Testis (tissue), 3 donors: Measurements from ENCODE around the gene MACROD2. TPM values are rescaled to one million over a fixed set of nuclear protein-coding genes. Genes with fewer than 3 reads are reported as not detected.

ENCODE experiments used
- DNase-seq: peaks from one replicate; pipeline ENCODE4 v3.0.0-alpha.2; 2019
- H3K27ac ChIP-seq, 2 donors: fragments of 200-600 bp; sonication (generic); one replicate each; pipeline ENCODE4 v1.5.1; 2019
- H3K27me3 ChIP-seq: fragments of 200-600 bp; sonication (generic); one replicate; pipeline ENCODE4 v1.5.1; 2019
- H3K36me3 ChIP-seq: fragments of 200-600 bp; sonication (generic); one replicate; pipeline ENCODE4 v1.5.1; 2017; ENCODE audit warnings: low read depth; ENCODE audit errors: missing control alignments
- H3K4me1 ChIP-seq: fragments of 200-600 bp; sonication (generic); one replicate; pipeline ENCODE4 v1.5.1; 2019
- H3K4me3 ChIP-seq, 2 donors: fragments of 200-600 bp; sonication (generic); one replicate each; pipeline ENCODE4 v1.5.1; 2017 to 2019
- H3K9me3 ChIP-seq: fragments of 200-600 bp; sonication (generic); one replicate; pipeline ENCODE4 v1.5.1; 2017
- POLR2A ChIP-seq: fragments of 450-650 bp; IDR thresholded peaks from one replicate; pipeline ENCODE4 v1.6.1; 2017; ENCODE audit warnings: antibody characterized with exemption, mild to moderate bottlenecking, moderate library complexity
- WGBS, 2 donors: methylation state at CpG; one replicate each; pipeline ENCODE4 v1.1.5; 2018; 5-methylcytosine and 5-hydroxymethylcytosine counted together
- intact Hi-C: fragments of 100-400 bp; cut with DNase I; formaldehyde crosslinking; loops from one replicate; pipeline ENCODE4 v1.15.1; 2023; ENCODE audit warnings: low total_unique reads
- polyA plus RNA-seq: library from polyadenylated mRNA; stranded (reverse); fragments of 350-450 nt; fragmentation: Illumina TruSeq; extraction: RNeasy Lipid Tissue Mini Kit (QIAGEN cat#74804); gene quantifications from one replicate; pipeline ENCODE4 v1.2.3, GENCODE V29; 2014; ENCODE audit warnings: low read depth, low replicate concordance; ENCODE audit not compliant: insufficient read depth
- total RNA-seq, 2 donors: library from RNA; depleted of rRNA; stranded (reverse); fragments of >200 nt; gene quantifications; one replicate each; pipeline ENCODE4 v1.2.3, GENCODE V29; 2016
- TF ChIP-seq, protein P1 (sequence below), 3 experiments: fragments of 450-650 bp in 2 of 3; fragments of 200-600 bp in 1 of 3; sonication (generic) in 1 of 3; IDR thresholded peaks; one replicate each; pipeline ENCODE4 v1.5.1; 2016 to 2019; ENCODE audit warnings: antibody characterized with exemption in 3 of 3, mild to moderate bottlenecking in 2 of 3, moderate library complexity in 1 of 3

The MACROD2 gene
- total and polyA plus RNA-seq, 3 donors from 2014 or later = 12.6 to 20.6 (median 16.8) TPM

DNA sequence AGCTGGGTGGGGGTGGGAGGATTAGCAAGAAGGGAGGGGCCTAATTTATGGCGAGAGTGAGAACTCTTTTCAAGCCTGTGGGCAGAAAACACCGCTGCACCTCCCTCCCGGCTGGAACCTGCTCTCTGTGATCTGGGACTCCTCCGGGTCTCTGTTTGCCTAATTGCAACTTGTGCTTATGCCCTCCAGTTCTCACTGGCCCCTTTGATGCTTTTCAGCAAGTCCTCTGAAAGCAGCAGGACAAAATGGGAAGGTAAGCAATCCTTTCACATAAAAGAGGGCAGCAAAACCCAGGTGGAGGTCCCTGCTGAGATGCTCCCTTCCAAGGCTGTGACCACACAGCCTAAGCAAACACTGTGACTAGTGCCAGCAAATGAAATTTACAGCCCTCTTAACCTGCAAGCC lies 865.1 kb downstream of the MACROD2 start:
- H3K27ac ChIP-seq = no peak overlapping the region
- no peaks in the 10 kb centered on the region for H3K27me3 ChIP-seq
- H3K4me3 ChIP-seq = no peak overlapping the region
- 15 to 29% methylated on average over 4 of the region's 4 CpGs for WGBS, 2 donors
- TF ChIP-seq, protein P1, sequence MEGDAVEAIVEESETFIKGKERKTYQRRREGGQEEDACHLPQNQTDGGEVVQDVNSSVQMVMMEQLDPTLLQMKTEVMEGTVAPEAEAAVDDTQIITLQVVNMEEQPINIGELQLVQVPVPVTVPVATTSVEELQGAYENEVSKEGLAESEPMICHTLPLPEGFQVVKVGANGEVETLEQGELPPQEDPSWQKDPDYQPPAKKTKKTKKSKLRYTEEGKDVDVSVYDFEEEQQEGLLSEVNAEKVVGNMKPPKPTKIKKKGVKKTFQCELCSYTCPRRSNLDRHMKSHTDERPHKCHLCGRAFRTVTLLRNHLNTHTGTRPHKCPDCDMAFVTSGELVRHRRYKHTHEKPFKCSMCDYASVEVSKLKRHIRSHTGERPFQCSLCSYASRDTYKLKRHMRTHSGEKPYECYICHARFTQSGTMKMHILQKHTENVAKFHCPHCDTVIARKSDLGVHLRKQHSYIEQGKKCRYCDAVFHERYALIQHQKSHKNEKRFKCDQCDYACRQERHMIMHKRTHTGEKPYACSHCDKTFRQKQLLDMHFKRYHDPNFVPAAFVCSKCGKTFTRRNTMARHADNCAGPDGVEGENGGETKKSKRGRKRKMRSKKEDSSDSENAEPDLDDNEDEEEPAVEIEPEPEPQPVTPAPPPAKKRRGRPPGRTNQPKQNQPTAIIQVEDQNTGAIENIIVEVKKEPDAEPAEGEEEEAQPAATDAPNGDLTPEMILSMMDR (IDR thresholded peaks at IDR 0.05) = no peak
- no peak for TF ChIP-seq POLR2A
- intact Hi-C loops = no loop called here
- H3K4me1 ChIP-seq = peaks cover 3% of the 10 kb centered on the region
- no peak for DNase-seq
- no peaks in the 10 kb centered on the region for H3K9me3 ChIP-seq
- H3K36me3 ChIP-seq = no peaks in the 10 kb centered on the region

DNA sequence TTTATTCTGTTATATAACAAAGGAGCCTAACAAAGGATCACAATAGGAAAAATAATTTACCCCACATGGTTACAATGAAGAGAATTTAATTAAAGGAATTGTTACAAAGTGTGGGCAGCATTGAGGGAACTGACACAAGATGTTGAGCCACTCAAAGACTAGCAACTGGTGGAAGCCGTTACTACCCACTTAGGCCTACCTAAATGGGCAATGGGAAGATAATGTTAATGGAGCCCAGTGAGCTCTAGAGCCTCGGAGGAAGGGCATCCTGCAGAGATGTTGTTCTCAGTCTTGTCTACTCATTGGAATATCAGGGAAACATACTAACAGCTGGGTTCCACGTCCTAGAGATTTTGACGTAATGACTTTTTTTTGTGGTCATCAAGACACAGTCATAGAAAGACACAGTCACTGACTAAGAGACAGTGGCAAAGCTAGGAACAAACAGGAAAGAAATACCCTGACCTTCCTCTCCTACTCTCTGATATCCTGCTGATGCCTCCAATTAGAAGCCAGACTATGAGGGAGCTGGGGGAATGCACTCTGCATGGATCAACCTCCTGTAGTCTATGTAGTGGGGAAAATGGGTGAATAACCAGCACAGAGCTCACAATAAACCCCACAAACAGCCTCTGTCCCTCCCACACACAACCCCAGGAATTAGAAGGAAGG lies 865.8 kb downstream of the MACROD2 start:
- whole genome bisulfite sequencing, 2 donors = 74 to 82% methylated on average over 4 of the region's 4 CpGs
- no peak for TF ChIP-seq POLR2A
- TF ChIP-seq, protein P1 (IDR thresholded peaks at IDR 0.05) = no peak
- intact Hi-C loops = no loop called here
- Histone ChIP-seq H3K27ac (no peak overlapping the region), H3K36me3 (no peaks in the 10 kb centered on the region), H3K4me1 (peaks cover 3% of the 10 kb centered on the region), H3K4me3 (no peak overlapping the region), H3K27me3 (no peaks in the 10 kb centered on the region), H3K9me3 (no peaks in the 10 kb centered on the region)
- no peak for DNase-seq

DNA sequence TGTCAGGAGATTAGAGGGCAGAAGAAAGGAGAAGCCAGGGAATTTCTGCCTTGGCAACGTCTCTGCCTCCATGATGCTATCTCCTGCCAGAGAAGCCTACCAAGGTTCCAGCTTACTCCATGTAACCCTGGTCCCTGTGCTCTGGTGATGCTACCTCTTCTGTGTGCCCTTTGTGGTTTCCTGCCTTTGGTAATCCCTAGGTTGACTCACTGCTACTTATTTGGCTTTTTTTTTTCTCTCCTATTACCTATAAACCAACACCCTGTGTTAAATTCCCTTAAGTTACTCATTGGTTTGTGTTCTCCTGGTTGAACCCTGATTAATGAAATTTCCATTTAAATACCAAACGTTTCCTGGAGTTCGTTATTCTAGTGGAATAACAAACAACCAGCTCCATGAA lies 869.9 kb downstream of the MACROD2 start:
- intact Hi-C loops = no loop called here
- Histone ChIP-seq H3K36me3 (no peaks in the 10 kb centered on the region), H3K27me3 (no peaks in the 10 kb centered on the region), H3K9me3 (no peaks in the 10 kb centered on the region), H3K4me3 (no peak overlapping the region), H3K4me1 (peaks cover 3% of the 10 kb centered on the region), H3K27ac (no peak overlapping the region)
- 69 to 76% methylated on average over 3 of the region's 3 CpGs for WGBS, 2 donors
- no peak for DNase-seq
- TF ChIP-seq, protein P1 (IDR thresholded peaks at IDR 0.05) = no peak
- no peak for TF ChIP-seq POLR2A

DNA sequence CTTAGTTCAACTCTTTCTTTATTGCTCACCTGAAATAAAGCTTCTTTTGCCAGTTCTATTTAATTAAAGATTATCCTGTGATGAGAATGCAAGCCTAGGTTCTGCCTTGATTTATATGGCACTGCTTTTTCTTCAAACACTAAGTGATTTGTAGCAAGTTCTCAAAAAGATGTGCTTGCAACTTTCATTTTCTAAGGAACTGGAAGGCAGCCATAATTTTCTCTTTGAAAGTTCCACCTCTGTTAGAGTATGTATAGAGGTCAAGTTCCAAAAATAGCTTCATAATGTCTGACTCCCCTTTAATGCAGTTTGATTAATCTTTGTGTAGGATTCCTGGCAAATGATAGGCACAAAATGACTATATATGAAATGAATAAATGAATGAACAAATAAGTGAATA lies 870.4 kb downstream of the MACROD2 start:
- intact Hi-C loops = no loop called here
- no peaks in the 10 kb centered on the region for H3K36me3 ChIP-seq
- H3K9me3 ChIP-seq = no peaks in the 10 kb centered on the region
- TF ChIP-seq POLR2A = no peak
- TF ChIP-seq, protein P1 (IDR thresholded peaks at IDR 0.05) = no peak
- no peak overlapping the region for H3K4me3 ChIP-seq
- no peak for DNase-seq
- no peak overlapping the region for H3K27ac ChIP-seq
- H3K27me3 ChIP-seq = no peaks in the 10 kb centered on the region
- no peaks in the 10 kb centered on the region for H3K4me1 ChIP-seq

DNA sequence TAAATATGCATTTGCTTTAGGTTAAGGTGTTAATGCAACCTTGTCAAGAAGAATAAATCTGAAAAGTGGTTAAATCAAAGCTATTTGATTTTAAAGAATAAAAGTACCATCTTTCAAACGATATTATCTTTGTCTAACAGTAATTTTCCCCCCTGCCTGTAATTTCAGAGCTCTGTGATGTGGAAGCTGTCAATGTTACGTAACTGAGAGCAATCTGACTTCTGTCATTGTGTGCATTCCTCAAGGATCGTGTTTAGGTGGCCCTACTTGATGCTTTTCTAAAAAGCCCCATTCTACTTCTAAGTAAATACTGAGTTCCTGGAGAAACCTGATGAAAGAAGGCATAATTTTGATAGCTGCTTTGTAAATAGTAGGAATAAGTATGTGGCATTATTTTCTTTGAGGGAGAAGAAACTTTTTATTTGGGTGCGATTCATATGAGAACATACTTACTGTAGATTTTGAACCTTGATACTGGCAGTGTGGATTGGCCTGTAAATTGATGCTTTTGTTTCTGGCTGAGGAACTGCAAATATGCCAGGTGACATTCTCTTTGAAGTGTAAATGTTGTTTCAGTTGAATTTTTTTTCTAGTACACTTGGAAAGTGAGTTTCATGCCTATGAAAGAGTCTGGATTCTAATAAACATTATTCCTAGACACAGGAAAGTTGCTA lies 871.7 kb downstream of the MACROD2 start:
- WGBS, 2 donors = 73% methylated on average over 4 of the region's 4 CpGs
- TF ChIP-seq, protein P1 (IDR thresholded peaks at IDR 0.05) = no peak
- no peak for TF ChIP-seq POLR2A
- Histone ChIP-seq H3K9me3 (no peaks in the 10 kb centered on the region), H3K27ac (no peak overlapping the region), H3K4me1 (no peaks in the 10 kb centered on the region), H3K36me3 (no peaks in the 10 kb centered on the region), H3K4me3 (no peak overlapping the region), H3K27me3 (no peaks in the 10 kb centered on the region)
- intact Hi-C loops = no loop called here
- no peak for DNase-seq
